Spleen (tissue), 11 donors: ENCODE results near the gene WHRN. TPM values are rescaled to one million over a fixed set of nuclear protein-coding genes. Genes with fewer than 3 reads are reported as not detected.

Experiments used
- DNase-seq: peaks from one replicate; pipeline ENCODE4 v3.0.0-alpha.2; 2020
- H3K27ac ChIP-seq, 8 donors: fragments of 200-600 bp; sonication (generic) in 7 of 8; 1 replicate in 4 of 8; 2 replicates in 4 of 8; pipeline versions ENCODE4 v1.5.0 to v1.8.0; 2016 to 2021; ENCODE audit warnings: inconsistent platforms in 4 of 8, mild to moderate bottlenecking in 4 of 8, moderate library complexity in 1 of 8
- H3K27me3 ChIP-seq, 7 donors: fragments of 200-600 bp; sonication (generic) in 6 of 7; replicated peaks in 1 of 7; 1 replicate in 4 of 7; 2 replicates in 3 of 7; pipeline versions ENCODE4 v1.5.0 to v1.8.0; 2016 to 2021; ENCODE audit warnings: inconsistent platforms in 3 of 7, mild to moderate bottlenecking in 1 of 7
- H3K36me3 ChIP-seq, 6 donors: fragments of 200-600 bp; sonication (generic) in 5 of 6; 1 replicate in 4 of 6; 2 replicates in 2 of 6; pipeline versions ENCODE4 v1.5.0 to v1.8.0; 2016 to 2021; ENCODE audit warnings: inconsistent platforms in 2 of 6
- H3K4me1 ChIP-seq, 6 donors: fragments of 200-600 bp; sonication (generic) in 5 of 6; 1 replicate in 3 of 6; 2 replicates in 3 of 6; pipeline versions ENCODE4 v1.5.0 to v1.8.0; 2016 to 2021; ENCODE audit warnings: inconsistent platforms in 3 of 6
- H3K4me3 ChIP-seq, 8 donors: fragments of 200-600 bp; sonication (generic) in 7 of 8; 1 replicate in 4 of 8; 2 replicates in 4 of 8; pipeline versions ENCODE4 v1.5.0 to v1.8.0; 2016 to 2021; ENCODE audit warnings: inconsistent platforms in 4 of 8, mild to moderate bottlenecking in 4 of 8, moderate library complexity in 2 of 8
- H3K9me3 ChIP-seq, 8 donors: fragments of 200-600 bp; sonication (generic) in 7 of 8; 1 replicate in 4 of 8; 2 replicates in 4 of 8; pipeline versions ENCODE4 v1.5.0 to v1.8.0; 2016 to 2021; ENCODE audit warnings: inconsistent platforms in 4 of 8
- CTCF ChIP-seq, 11 experiments: fragments of 200-600 bp in 7 of 11; fragments of 450-650 bp in 4 of 11; sonication (generic) in 4 of 11; IDR thresholded peaks in 8 of 11; conservative IDR thresholded peaks in 3 of 11; 1 replicate in 7 of 11; 2 replicates in 4 of 11; pipeline versions ENCODE4 v1.4.0 to v1.8.0; 2016 to 2021; ENCODE audit warnings: antibody characterized with exemption in 11 of 11, inconsistent platforms in 4 of 11, mild to moderate bottlenecking in 1 of 11
- POLR2A ChIP-seq, 3 donors: fragments of 450-650 bp; IDR thresholded peaks; one replicate each; pipeline ENCODE4 v1.5.1; 2017; ENCODE audit warnings: antibody characterized with exemption in 3 of 3, mild to moderate bottlenecking in 1 of 3
- POLR2AphosphoS5 ChIP-seq, 3 donors: sonication (generic); formaldehyde crosslinking; IDR thresholded peaks; one replicate each; pipeline ENCODE4 v1.5.1; 2017; ENCODE audit warnings: antibody characterized with exemption in 3 of 3
- WGBS, 5 donors: extraction: QIAGEN DNeasy Blood & Tissue Kit in 3 of 5; methylation state at CpG; one replicate each; pipeline versions ENCODE4 v1.1.5 to v1.1.7; 2013 to 2018; 5-methylcytosine and 5-hydroxymethylcytosine counted together
- intact Hi-C: fragments of 100-400 bp; cut with DNase I; formaldehyde crosslinking; loops from one replicate; pipeline ENCODE4 v1.15.0; 2023; ENCODE audit warnings: low total_unique reads
- polyA plus RNA-seq, 3 donors: library from polyadenylated mRNA; stranded (reverse); fragments of 200-250 nt; gene quantifications; one replicate each; pipeline ENCODE4 v1.2.1, GENCODE V29; 2013
- total RNA-seq, 7 donors: library from RNA; depleted of rRNA in 3 of 7; stranded (reverse); fragments of >200 nt in 3 of 7; fragmentation: NEBNext Ultra II Directional in 4 of 7; extraction: Animal tissue kit (Norgen Biotek cat#: 25700) in 4 of 7; gene quantifications; one replicate each; pipeline versions ENCODE4 v1.1.0 to v1.2.1, GENCODE V29; 2016 to 2021
- donor health status: healthy with polysubstance abuse.
- donor health status: DM: no; HTN: no; CAD: no; lungs with moderate emphysema.
- donor health status: DM: no; HTN: no; CAD: no.
- donor health status: Bipolar disorder and iron deficiency.
- donor health status: healthy.
- donor health status: DM: no; HTN: no; CAD: no.
- donor health status: DM: yes; HTN: yes; CAD: no.

WHRN gene
- total and polyA plus RNA-seq, 10 donors = 3.7 to 51.6 (median 26.8) TPM

- peaks cover 0 to 21% (median 10%) of the 10 kb centered on the region in 6 donors for H3K4me1 ChIP-seq
- H3K27me3 ChIP-seq = no peaks in the 10 kb centered on the region
- intact Hi-C loops = loop anchor here (10.0 kb wide), 1 partner anchor 217 kb away; the partner anchor contains the start of gene TEX53
- 67 to 85% (median 79%) methylated on average over 2 of the region's 2 CpGs for WGBS, 5 donors
- peak; percentile 2 for DNase-seq
- H3K9me3 ChIP-seq = no peaks in the 10 kb centered on the region
- no peak overlapping the region for H3K4me3 ChIP-seq
- no peak overlapping the region for H3K27ac ChIP-seq
- no peaks in the 10 kb centered on the region for H3K36me3 ChIP-seq
- TF ChIP-seq CTCF (IDR thresholded peaks at IDR 0.05 in 8 of 11, conservative IDR thresholded peaks at IDR 0.05 in 3 of 11) (no peak), POLR2A (IDR thresholded peaks at IDR 0.05) (no peak), POLR2AphosphoS5 (IDR thresholded peaks at IDR 0.05) (no peak)
These were observed 67.8 kb downstream of the WHRN start for GRCh38 chr9:114437401-114437893.

GRCh38 chr9:114434878-114435311 lies 70.4 kb downstream of the WHRN start:
- H3K27me3 ChIP-seq = no peaks in the 10 kb centered on the region
- no peaks in the 10 kb centered on the region for H3K36me3 ChIP-seq
- no peak for DNase-seq
- no peak overlapping the region for H3K4me3 ChIP-seq
- no peak for TF ChIP-seq POLR2A (IDR thresholded peaks at IDR 0.05)
- peak in 10 of 11 experiments; percentile 30 to 76 (median 52) for TF ChIP-seq CTCF (IDR thresholded peaks at IDR 0.05 in 8 of 11, conservative IDR thresholded peaks at IDR 0.05 in 3 of 11)
- peaks cover 0 to 21% (median 10%) of the 10 kb centered on the region in 6 donors for H3K4me1 ChIP-seq
- 47 to 54% (median 49%) methylated on average over 9 of the region's 9 CpGs for WGBS, 5 donors
- intact Hi-C loops = loop anchor here (10.0 kb wide), 1 partner anchor 220 kb away; the partner anchor contains the start of gene TEX53
- no peaks in the 10 kb centered on the region for H3K9me3 ChIP-seq
- no peak overlapping the region for H3K27ac ChIP-seq

- peak overlapping the region in 1 of 8 donors; percentile 13 for H3K27ac ChIP-seq
- no peak for DNase-seq
- TF ChIP-seq POLR2AphosphoS5 (IDR thresholded peaks at IDR 0.05) = no peak
- TF ChIP-seq POLR2A (IDR thresholded peaks at IDR 0.05) = no peak
- TF ChIP-seq CTCF (IDR thresholded peaks at IDR 0.05 in 8 of 11, conservative IDR thresholded peaks at IDR 0.05 in 3 of 11) = no peak
- no peaks in the 10 kb centered on the region for H3K27me3 ChIP-seq
- intact Hi-C loops = loop anchor here (10.0 kb wide), 1 partner anchor 221 kb away; the partner anchor contains the start of gene TEX53
- no peak overlapping the region for H3K4me3 ChIP-seq
- H3K9me3 ChIP-seq = no peaks in the 10 kb centered on the region
- no peaks in the 10 kb centered on the region for H3K36me3 ChIP-seq
- 35 to 40% (median 38%) methylated on average over 6 of the region's 6 CpGs for WGBS, 5 donors
- H3K4me1 ChIP-seq = peaks cover 0 to 21% (median 10%) of the 10 kb centered on the region in 6 donors
These were observed 71.5 kb downstream of the WHRN start for GRCh38 chr9:114433720-114434255.

GRCh38 chr9:114433086-114433485 lies 72.2 kb downstream of the WHRN start:
- no peak for DNase-seq
- 87 to 93% (median 89%) methylated on average over 15 of the region's 15 CpGs for WGBS, 5 donors
- no peaks in the 10 kb centered on the region for H3K9me3 ChIP-seq
- no peak overlapping the region for H3K4me3 ChIP-seq
- no peak overlapping the region for H3K27ac ChIP-seq
- H3K4me1 ChIP-seq = peaks cover 0 to 21% (median 10%) of the 10 kb centered on the region in 6 donors
- intact Hi-C loops = loop anchor here (10.0 kb wide), 1 partner anchor 222 kb away; the partner anchor contains the start of gene TEX53
- TF ChIP-seq POLR2A (IDR thresholded peaks at IDR 0.05) (no peak), POLR2AphosphoS5 (IDR thresholded peaks at IDR 0.05) (no peak), CTCF (IDR thresholded peaks at IDR 0.05 in 8 of 11, conservative IDR thresholded peaks at IDR 0.05 in 3 of 11) (no peak)
- no peaks in the 10 kb centered on the region for H3K27me3 ChIP-seq
- no peaks in the 10 kb centered on the region for H3K36me3 ChIP-seq
